22Rv1 (cell line): ENCODE data around the gene WWC2.
"Not testable (repeated sequence)": the region's sequence is repeated elsewhere in the genome, so short reads cannot be mapped to it uniquely, and the experiment has no call there.

ENCODE experiments used
- H3K27ac ChIP-seq: fragments of 450-650 bp; 2 replicates; pipeline ENCODE4 v1.5.1; 2017
- ZFX ChIP-seq: fragments of 450-650 bp; IDR thresholded peaks from 2 replicates; pipeline ENCODE4 v1.6.1; 2017; ENCODE audit warnings: antibody characterized with exemption, borderline replicate concordance
- TF ChIP-seq, protein P1 (sequence below): fragments of 450-650 bp; IDR thresholded peaks from 2 replicates; pipeline ENCODE4 v1.5.1; 2017; ENCODE audit warnings: mild to moderate bottlenecking

WWC2 gene

DNA sequence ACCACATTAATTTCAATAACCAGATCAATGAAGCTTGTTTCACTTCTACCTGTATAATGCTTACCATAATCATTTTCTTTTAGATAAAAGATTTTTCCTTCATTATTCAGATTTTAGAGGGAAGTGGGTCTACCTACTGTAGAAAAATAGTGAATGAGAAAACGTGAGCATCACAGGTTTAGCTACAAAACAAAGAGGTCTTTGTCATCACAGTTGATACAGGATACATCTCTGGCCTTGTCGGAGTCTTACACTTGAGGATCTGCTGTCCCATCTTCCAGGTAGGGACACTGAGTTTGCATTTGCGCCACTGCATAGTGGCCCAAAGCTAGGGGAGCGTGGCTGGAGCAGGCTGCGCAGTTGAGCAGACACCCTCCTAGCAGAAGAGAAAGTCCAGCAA, 222.5 kb downstream of the WWC2 start:
- no peak for TF ChIP-seq ZFX
- TF ChIP-seq, protein P1, sequence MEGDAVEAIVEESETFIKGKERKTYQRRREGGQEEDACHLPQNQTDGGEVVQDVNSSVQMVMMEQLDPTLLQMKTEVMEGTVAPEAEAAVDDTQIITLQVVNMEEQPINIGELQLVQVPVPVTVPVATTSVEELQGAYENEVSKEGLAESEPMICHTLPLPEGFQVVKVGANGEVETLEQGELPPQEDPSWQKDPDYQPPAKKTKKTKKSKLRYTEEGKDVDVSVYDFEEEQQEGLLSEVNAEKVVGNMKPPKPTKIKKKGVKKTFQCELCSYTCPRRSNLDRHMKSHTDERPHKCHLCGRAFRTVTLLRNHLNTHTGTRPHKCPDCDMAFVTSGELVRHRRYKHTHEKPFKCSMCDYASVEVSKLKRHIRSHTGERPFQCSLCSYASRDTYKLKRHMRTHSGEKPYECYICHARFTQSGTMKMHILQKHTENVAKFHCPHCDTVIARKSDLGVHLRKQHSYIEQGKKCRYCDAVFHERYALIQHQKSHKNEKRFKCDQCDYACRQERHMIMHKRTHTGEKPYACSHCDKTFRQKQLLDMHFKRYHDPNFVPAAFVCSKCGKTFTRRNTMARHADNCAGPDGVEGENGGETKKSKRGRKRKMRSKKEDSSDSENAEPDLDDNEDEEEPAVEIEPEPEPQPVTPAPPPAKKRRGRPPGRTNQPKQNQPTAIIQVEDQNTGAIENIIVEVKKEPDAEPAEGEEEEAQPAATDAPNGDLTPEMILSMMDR = no peak
- H3K27ac ChIP-seq = no peak overlapping the region

DNA sequence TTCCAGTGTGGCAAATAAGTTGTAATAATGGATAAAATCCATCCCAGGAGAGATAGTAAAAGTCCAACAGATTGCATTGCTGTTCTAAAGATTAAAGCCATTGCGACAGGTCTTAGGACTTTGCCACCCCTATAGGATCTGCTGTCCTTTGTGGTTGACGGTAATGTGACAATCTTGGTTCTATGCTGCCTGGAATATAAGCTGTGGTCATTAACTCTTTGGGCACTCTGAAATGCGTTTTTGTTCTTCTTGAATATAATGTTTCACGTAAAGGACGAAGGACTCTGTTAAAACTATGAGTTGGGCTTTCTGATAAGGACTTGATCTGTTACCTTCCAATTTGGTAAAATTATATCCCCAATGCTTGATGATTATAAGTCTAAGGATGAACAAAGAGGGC, 223.3 kb downstream of the WWC2 start, which contains the start of gene CLDN24:
CLDN24 (minus strand) TSS at position 101 of the 400 bp plus-strand sequence; CDS start at position 101, 0 bp downstream.
- H3K27ac ChIP-seq = no peak within 1 kb of the TSS
- TF ChIP-seq ZFX = no peak
- TF ChIP-seq, protein P1 = no peak

DNA sequence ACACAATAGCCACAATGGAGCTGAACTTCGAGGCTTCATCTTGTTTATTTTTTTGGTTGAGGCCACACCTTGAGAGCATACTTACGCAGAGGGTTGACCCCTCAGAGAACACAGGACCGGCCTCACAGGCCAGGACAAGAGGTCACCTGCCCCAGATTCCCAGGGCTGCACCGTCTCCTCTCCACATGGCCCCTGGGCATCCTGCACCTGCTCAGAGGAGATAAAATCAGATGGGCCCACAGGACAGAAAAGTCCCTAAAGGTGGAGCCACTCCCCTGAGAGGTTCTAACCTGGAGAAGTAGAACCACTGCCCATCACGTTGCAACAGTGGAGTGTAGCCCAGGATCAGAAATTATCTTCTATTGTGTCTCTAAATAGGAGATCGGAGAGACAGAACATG, 224.2 kb downstream of the WWC2 start:
- no peak overlapping the region for H3K27ac ChIP-seq
- no peak for TF ChIP-seq ZFX
- TF ChIP-seq, protein P1 = no peak

DNA sequence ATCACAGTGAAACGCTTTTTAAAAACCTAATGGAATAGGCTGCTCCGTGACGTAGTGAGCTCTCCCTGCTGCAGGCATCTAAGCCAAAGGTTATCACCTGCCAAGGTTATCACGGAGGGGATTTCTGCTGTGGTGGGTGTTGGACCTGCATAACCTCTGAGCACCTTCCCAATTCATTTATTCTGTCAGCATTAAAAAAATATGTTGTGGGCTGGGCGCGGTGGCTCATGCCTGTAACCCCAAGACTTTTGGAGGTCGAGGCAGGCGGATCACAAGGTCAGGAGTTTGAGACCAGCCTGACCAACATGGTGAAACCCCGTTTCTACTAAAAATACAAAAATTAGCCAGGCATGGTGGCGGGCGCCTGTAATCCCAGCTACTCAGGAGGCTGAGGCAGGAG, 225.0 kb downstream of the WWC2 start:
- H3K27ac ChIP-seq = not testable (repeated sequence)

DNA sequence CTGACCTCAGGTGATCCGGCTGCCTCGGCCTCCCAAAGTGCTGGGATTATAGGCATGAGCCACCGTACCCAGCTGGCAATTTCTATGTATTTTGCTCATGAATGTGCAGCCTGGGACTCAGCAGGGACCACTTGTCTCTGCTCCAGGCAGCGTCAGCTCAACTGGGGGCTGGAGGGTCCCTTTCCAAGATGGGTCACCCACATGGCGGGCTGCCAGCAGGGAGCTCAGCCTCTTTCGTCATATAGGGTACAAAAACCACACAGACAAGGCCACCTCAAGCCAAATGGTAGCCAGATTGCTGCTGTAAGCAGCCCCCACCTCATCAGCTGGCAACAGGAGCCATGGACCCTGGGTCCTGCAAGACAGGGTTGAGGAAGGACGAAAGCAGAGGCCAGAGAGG, 225.6 kb downstream of the WWC2 start:
- TF ChIP-seq, protein P1 = no peak
- no peak for TF ChIP-seq ZFX

DNA sequence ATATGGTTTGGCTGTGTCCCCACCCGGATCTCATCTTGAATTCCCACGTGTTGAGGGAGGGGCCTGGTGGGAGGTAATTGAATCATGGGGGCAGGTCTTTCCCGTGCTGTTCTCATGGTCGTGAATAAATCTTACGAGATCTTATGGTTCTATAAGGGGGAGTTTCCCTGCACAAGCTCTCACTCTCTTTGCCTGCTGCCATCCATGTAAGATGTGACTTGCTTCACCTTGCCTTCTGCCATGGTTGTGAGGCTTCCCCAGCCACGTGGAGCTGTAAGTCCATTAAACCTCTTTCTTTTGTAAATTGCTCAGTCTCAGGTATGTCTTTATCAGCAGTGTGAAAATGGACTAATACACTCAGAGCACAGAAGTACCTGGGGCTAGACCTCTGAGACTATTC, 227.3 kb downstream of the WWC2 start:
- not testable (repeated sequence) for H3K27ac ChIP-seq

More for the DNA sequence above, 225.6 kb downstream of the WWC2 start:
- H3K27ac ChIP-seq = no peak overlapping the region

DNA sequence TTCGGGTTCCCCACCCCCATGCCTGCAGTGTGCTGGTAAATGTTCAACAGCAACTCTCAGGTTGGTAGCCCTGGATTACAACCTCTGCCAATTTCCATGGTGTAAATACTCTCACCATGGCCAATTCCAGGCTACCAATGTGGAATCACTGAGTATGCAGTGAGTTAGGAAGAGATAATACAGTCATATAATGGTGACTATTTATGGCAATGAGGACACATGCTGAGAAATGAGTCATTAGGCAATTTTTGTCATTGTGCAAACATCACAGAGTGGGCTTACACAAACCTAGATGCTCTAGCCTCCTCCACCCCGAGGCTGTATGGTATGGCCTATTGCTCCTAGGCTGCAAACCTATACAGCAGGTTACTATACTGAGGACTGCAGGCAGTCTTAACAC, 227.8 kb downstream of the WWC2 start:
- no peak overlapping the region for H3K27ac ChIP-seq
- no peak for TF ChIP-seq ZFX
- TF ChIP-seq, protein P1 = no peak

DNA sequence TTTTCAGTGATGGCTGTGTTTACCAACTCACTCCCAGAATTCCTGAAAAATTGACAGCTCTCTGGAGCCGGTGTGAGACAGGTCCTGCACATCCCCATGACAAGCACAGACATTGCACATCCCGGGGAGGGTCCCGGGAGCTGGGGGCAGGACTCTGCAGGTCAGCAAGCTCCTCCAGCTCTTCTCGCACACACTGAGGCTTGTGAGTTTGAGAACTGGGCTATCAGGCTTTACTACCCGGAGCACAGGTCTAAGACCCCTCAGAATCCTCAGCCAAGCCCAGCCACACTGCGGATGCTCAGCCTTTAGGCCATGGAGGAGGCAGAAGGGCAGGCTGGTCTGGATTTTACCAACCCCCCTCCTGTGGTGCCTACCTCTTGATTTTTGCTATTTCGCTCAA, 228.8 kb downstream of the WWC2 start:
- TF ChIP-seq, protein P1 = no peak
- no peak for TF ChIP-seq ZFX
- no peak overlapping the region for H3K27ac ChIP-seq

DNA sequence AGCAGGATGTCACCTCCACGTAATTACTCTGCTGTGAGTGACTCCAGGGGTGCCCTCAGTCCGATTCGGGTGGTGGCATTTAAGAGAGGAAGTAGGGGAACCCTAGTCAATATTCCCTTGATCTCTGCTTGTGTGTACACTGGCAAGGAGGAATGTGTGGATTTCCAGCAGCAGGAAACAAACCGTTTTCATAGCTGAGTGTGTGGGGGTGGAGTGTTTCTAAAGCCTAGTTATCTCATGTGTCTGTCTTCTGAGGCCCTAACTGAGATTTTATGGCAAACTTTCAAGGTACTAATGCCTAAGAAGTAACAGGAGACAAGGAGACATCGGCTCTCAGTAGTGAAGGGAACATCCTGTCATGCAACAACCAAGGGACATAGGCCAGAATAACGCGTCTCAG, 229.8 kb downstream of the WWC2 start:
- H3K27ac ChIP-seq = no peak overlapping the region
- TF ChIP-seq ZFX = no peak
- TF ChIP-seq, protein P1 = no peak
